ENCODE data around the gene DCDC1. TPM values are rescaled to one million over a fixed set of nuclear protein-coding genes. Genes with fewer than 3 reads are reported as not detected.

The DCDC1 gene
- total RNA-seq, 4 donors from 2014 or later = 0.05 to 0.81 (median 0.42) TPM; not detected in 1

- DNase-seq (ENCODE audit: low spot score in 2 of 2) = no peak
- 0 to 93% methylated on average over 1 of the region's 1 CpG for WGBS, 2 donors
- intact Hi-C loops (cut with DNase I; ENCODE audit: low total_unique reads) = no loop called here
- no peak for TF ChIP-seq CTCF (IDR thresholded peaks at IDR 0.05)
- no peak for TF ChIP-seq POLR2A (IDR thresholded peaks at IDR 0.05)
- no peak overlapping the region for H3K4me3 ChIP-seq (ENCODE audit: low read depth, poor library complexity, severe bottlenecking)
Observed at GRCh38 chr11:31131760-31132159, 237.8 kb downstream of the DCDC1 start.

GRCh38 chr11:31127290-31127689 lies 242.2 kb downstream of the DCDC1 start:
- WGBS, 2 donors = 43 to 58% methylated on average over 3 of the region's 3 CpGs
- no peak for DNase-seq (ENCODE audit: low spot score in 2 of 2)
- TF ChIP-seq CTCF (IDR thresholded peaks at IDR 0.05) = no peak
- no peak for TF ChIP-seq POLR2A (IDR thresholded peaks at IDR 0.05)
- intact Hi-C loops (cut with DNase I; ENCODE audit: low total_unique reads) = loop anchor here (5.0 kb wide), 1 partner anchor 455 kb away; no protein-coding TSS in a partner anchor
- H3K4me3 ChIP-seq (ENCODE audit: low read depth, poor library complexity, severe bottlenecking) = no peak overlapping the region

DNA sequence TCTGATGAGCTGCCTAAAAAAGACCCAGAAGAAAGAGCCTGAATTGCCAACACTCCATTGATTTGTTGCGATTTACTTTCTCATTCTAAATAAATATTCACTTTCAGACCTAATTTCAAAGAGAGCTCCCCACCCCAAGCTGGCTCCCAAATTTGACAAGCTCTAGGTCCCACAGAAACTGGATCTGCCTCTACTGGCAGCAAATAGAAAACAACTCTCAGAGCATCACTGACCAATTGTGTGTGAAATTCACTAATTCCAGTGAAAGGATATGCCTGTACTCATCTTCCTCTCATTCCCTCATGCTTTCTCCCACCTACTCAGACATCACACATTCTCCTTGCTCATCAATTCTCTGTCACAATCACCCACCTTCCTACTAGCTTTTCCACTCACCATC lies 249.1 kb downstream of the DCDC1 start:
- intact Hi-C loops (cut with DNase I; ENCODE audit: low total_unique reads) = no loop called here
- WGBS, 2 donors = 87 to 89% methylated on average over 1 of the region's 1 CpG

GRCh38 chr11:31118566-31118965 lies 251.0 kb downstream of the DCDC1 start:
- DNase-seq (ENCODE audit: low spot score in 2 of 2) = no peak
- WGBS, 2 donors = 77 to 85% methylated on average over 6 of the region's 6 CpGs
- intact Hi-C loops (cut with DNase I; ENCODE audit: low total_unique reads) = no loop called here
- H3K4me3 ChIP-seq (ENCODE audit: low read depth, poor library complexity, severe bottlenecking) = no peak overlapping the region
- TF ChIP-seq POLR2A (IDR thresholded peaks at IDR 0.05) = no peak
- TF ChIP-seq CTCF (IDR thresholded peaks at IDR 0.05) = no peak

More for the DNA sequence above, 249.1 kb downstream of the DCDC1 start:
- no peak overlapping the region for H3K4me3 ChIP-seq (ENCODE audit: low read depth, poor library complexity, severe bottlenecking)
- no peak for DNase-seq (ENCODE audit: low spot score in 2 of 2)
- TF ChIP-seq POLR2A (IDR thresholded peaks at IDR 0.05) (no peak), CTCF (IDR thresholded peaks at IDR 0.05) (no peak)

GRCh38 chr11:31117038-31117437 lies 252.5 kb downstream of the DCDC1 start:
- intact Hi-C loops (cut with DNase I; ENCODE audit: low total_unique reads) = no loop called here

More at GRCh38 chr11:31117038-31117437, 252.5 kb downstream of the DCDC1 start:
- no peak overlapping the region for H3K4me3 ChIP-seq (ENCODE audit: low read depth, poor library complexity, severe bottlenecking)
- TF ChIP-seq POLR2A (IDR thresholded peaks at IDR 0.05) (no peak), CTCF (IDR thresholded peaks at IDR 0.05) (no peak)
- WGBS, 2 donors = 81 to 85% methylated on average over 2 of the region's 2 CpGs
- no peak for DNase-seq (ENCODE audit: low spot score in 2 of 2)

Data from lower leg skin (tissue), 4 donors.